Osteocyte (in vitro differentiated cells): ENCODE measurements around the gene PCDH7. TPM values are rescaled to one million over a fixed set of nuclear protein-coding genes. Genes with fewer than 3 reads are reported as not detected.
A peak's percentile ranks its signal among the peaks of the same experiment; 100 is the strongest.

Source experiments
- DNase-seq: peaks from one replicate; pipeline ENCODE4 v3.0.0; 2021; ENCODE audit warnings: mixed read lengths; ENCODE audit not compliant: unreplicated experiment; ENCODE audit errors: extremely low spot score
- H3K27ac Mint-ChIP-seq: one replicate; pipeline ENCODE4 v1.8.0; 2021; ENCODE audit warnings: mild to moderate bottlenecking, mixed read lengths; ENCODE audit not compliant: unreplicated experiment
- H3K27me3 Mint-ChIP-seq: one replicate; pipeline ENCODE4 v1.8.0; 2021; ENCODE audit warnings: mixed read lengths; ENCODE audit not compliant: unreplicated experiment
- H3K36me3 Mint-ChIP-seq: one replicate; pipeline ENCODE4 v1.8.0; 2021; ENCODE audit warnings: mixed read lengths; ENCODE audit not compliant: unreplicated experiment
- H3K4me1 Mint-ChIP-seq: one replicate; pipeline ENCODE4 v1.8.0; 2021; ENCODE audit warnings: mixed read lengths; ENCODE audit not compliant: unreplicated experiment
- H3K4me3 Mint-ChIP-seq: one replicate; pipeline ENCODE4 v1.8.0; 2021; ENCODE audit warnings: mild to moderate bottlenecking, moderate library complexity, mixed read lengths; ENCODE audit not compliant: unreplicated experiment
- H3K9me3 Mint-ChIP-seq: one replicate; pipeline ENCODE4 v1.8.0; 2021; ENCODE audit warnings: mixed read lengths; ENCODE audit not compliant: unreplicated experiment
- total RNA-seq: library from RNA; stranded (reverse); gene quantifications from 2 replicates; pipeline ENCODE4 v1.2.1, GENCODE V29; 2021
- TF ChIP-seq, protein P1 (sequence below): fragments of 200-600 bp; sonication (generic); IDR thresholded peaks from 2 replicates; pipeline ENCODE4 v1.5.0; 2021; ENCODE audit warnings: antibody characterized with exemption, mild to moderate bottlenecking, moderate library complexity

PCDH7 gene
- total RNA-seq, 1 donor from 2014 or later = 147 TPM

DNA sequence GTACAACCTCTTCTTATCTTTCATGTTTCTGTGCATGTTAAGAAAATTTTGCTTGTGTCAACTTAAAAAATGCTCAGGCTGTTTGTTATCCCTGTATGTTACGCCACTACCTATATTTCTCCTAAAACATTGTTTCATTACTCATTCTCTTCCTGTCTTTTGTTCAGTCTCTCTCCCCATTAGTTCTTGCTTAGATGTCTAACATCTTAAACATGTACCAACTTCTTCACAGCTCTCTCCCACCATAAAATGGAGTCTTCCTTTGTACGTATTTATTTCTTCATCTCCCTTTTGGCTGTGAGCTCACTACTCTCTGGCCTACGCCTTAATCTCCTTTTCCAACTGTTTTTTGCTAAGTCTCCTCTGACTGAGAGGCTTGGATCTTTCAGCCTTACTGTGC is 36.4 kb downstream of the PCDH7 start:
- Mint-ChIP-seq H3K27me3 (no peaks in the 10 kb centered on the region), H3K36me3 (peaks cover 8% of the 10 kb centered on the region), H3K4me3 (no peak overlapping the region), H3K4me1 (peaks cover 5% of the 10 kb centered on the region), H3K9me3 (no peaks in the 10 kb centered on the region), H3K27ac (no peak overlapping the region)
- TF ChIP-seq, protein P1, sequence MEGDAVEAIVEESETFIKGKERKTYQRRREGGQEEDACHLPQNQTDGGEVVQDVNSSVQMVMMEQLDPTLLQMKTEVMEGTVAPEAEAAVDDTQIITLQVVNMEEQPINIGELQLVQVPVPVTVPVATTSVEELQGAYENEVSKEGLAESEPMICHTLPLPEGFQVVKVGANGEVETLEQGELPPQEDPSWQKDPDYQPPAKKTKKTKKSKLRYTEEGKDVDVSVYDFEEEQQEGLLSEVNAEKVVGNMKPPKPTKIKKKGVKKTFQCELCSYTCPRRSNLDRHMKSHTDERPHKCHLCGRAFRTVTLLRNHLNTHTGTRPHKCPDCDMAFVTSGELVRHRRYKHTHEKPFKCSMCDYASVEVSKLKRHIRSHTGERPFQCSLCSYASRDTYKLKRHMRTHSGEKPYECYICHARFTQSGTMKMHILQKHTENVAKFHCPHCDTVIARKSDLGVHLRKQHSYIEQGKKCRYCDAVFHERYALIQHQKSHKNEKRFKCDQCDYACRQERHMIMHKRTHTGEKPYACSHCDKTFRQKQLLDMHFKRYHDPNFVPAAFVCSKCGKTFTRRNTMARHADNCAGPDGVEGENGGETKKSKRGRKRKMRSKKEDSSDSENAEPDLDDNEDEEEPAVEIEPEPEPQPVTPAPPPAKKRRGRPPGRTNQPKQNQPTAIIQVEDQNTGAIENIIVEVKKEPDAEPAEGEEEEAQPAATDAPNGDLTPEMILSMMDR = no peak
- no peak for DNase-seq

DNA sequence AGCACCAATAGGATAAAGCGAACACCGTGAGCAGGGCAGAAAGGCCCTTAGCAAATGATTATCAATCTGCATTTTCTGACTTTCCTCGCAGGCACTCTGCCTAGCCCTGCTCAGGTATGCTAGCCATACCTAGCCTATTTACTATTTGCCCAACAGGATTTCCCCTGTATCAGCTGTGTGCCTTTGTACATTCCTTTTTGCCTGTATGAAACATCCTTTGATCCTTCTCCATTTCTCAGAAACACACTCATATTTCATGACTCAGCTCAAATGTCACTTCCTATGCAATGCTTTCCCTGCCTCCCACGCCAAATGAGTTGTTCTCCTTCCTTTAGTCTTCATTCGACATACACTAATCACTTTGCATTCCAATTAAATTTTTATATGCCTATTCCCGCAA is 37.2 kb downstream of the PCDH7 start:
- Mint-ChIP-seq H3K36me3 (peaks cover 6% of the 10 kb centered on the region), H3K4me3 (no peak overlapping the region), H3K4me1 (peaks cover 12% of the 10 kb centered on the region), H3K27me3 (no peaks in the 10 kb centered on the region), H3K27ac (no peak overlapping the region), H3K9me3 (no peaks in the 10 kb centered on the region)
- TF ChIP-seq, protein P1 = no peak
- DNase-seq = no peak

DNA sequence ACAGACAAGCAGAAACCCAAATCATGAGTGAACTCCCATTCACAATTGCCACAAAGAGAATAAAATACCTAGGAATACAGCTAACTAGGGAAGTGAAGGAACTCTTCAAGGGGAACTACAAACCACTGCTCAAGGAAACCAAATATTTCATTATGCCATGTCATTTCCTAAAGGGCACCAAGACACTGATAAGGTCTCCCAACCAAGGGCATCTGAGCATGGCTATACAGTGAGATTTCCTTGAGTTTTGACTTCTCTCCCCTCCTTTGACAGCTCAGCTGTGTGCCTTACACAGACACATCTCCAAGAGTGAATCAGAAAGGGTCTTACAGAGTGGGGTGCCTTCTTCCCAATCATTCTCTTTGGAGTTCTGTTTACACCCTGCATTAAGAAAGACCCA is 40.4 kb downstream of the PCDH7 start:
- TF ChIP-seq, protein P1 = no peak
- Mint-ChIP-seq H3K27me3 (no peaks in the 10 kb centered on the region), H3K4me1 (peaks cover 35% of the 10 kb centered on the region), H3K4me3 (no peak overlapping the region), H3K27ac (peak overlapping the region; percentile 45), H3K36me3 (peaks cover 6% of the 10 kb centered on the region), H3K9me3 (no peaks in the 10 kb centered on the region)
- no peak for DNase-seq

DNA sequence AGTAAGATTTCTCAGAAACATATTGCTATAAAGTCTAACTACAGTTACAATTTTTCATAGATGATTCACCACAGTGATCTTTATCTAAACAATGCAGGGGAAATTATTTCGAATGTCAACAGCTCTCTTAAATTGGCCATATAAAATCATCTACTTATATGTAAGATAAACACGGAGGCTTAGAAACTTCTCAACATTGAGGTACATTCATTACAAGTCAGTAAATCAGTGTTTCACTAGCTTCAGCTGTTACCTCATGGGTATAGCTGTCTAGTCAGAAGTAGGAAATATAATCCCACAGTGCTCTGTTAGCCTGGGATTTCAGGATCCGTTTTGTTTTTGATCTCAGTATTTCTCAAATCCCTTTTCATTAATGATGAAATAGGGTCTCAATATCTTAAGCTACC is 43.2 kb downstream of the PCDH7 start:
- H3K4me1 Mint-ChIP-seq = peaks cover 48% of the 10 kb centered on the region
- peaks cover 6% of the 10 kb centered on the region for H3K36me3 Mint-ChIP-seq
- H3K9me3 Mint-ChIP-seq = no peaks in the 10 kb centered on the region
- H3K27me3 Mint-ChIP-seq = no peaks in the 10 kb centered on the region
- H3K27ac Mint-ChIP-seq = peak overlapping the region; percentile 84
- H3K4me3 Mint-ChIP-seq = no peak overlapping the region
- TF ChIP-seq, protein P1 = no peak
- no peak for DNase-seq

DNA sequence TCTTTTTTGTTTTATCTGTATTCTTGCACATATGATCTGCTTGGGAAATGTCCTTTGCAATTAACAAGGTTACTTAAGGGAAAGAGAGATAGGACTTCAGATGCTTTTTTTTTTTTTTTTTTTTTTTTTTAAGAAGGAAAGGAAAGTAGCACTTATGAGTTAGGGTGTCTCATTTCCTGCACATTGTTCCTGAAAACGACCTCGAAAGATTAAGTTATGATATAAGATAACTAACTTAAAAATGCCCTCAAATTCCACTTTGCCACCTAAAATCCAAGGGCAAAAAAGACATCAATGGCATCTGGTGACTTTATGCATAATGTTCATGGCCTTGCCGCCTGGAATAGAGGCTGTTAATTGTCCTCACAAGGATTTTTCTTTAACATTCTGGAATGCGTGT is 44.9 kb downstream of the PCDH7 start:
- Mint-ChIP-seq H3K4me1 (peaks cover 62% of the 10 kb centered on the region), H3K36me3 (peaks cover 2% of the 10 kb centered on the region), H3K27ac (no peak overlapping the region), H3K27me3 (no peaks in the 10 kb centered on the region), H3K4me3 (no peak overlapping the region), H3K9me3 (no peaks in the 10 kb centered on the region)
- DNase-seq = no peak
- TF ChIP-seq, protein P1 = no peak
